Keratinocyte (primary cell): ENCODE results near the gene PLXNA2.

Experiments
- EZH2 ChIP-seq: IDR thresholded peaks from one replicate; pipeline ENCODE4 v1.6.1; 2012; ENCODE audit warnings: inconsistent platforms, mild to moderate bottlenecking, low read length, moderate library complexity
- TF ChIP-seq, protein P1 (sequence below), 3 experiments: IDR thresholded peaks in 1 of 3; conservative IDR thresholded peaks in 1 of 3; optimal IDR thresholded peaks in 1 of 3; 2 replicates in 2 of 3; 3 replicates in 1 of 3; pipeline versions ENCODE3 to v1.5.1; 2011; ENCODE audit warnings: low read length in 3 of 3, mild to moderate bottlenecking in 3 of 3, moderate library complexity in 2 of 3, control low read depth in 1 of 3, inconsistent platforms in 1 of 3; ENCODE audit not compliant: insufficient read depth in 2 of 3; ENCODE audit errors: extremely low read depth in 1 of 3

GRCh38 chr1:208068908-208069307 is 175.3 kb downstream of the PLXNA2 start:
- TF ChIP-seq, protein P1, sequence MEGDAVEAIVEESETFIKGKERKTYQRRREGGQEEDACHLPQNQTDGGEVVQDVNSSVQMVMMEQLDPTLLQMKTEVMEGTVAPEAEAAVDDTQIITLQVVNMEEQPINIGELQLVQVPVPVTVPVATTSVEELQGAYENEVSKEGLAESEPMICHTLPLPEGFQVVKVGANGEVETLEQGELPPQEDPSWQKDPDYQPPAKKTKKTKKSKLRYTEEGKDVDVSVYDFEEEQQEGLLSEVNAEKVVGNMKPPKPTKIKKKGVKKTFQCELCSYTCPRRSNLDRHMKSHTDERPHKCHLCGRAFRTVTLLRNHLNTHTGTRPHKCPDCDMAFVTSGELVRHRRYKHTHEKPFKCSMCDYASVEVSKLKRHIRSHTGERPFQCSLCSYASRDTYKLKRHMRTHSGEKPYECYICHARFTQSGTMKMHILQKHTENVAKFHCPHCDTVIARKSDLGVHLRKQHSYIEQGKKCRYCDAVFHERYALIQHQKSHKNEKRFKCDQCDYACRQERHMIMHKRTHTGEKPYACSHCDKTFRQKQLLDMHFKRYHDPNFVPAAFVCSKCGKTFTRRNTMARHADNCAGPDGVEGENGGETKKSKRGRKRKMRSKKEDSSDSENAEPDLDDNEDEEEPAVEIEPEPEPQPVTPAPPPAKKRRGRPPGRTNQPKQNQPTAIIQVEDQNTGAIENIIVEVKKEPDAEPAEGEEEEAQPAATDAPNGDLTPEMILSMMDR (optimal IDR thresholded peaks at IDR 0.05 in 1 of 3, IDR thresholded peaks at IDR 0.05 in 1 of 3, conservative IDR thresholded peaks at IDR 0.05 in 1 of 3; ENCODE audit: extremely low read depth in 1 of 3, insufficient read depth in 2 of 3, low read length in 3 of 3), result no peak
- no peak for TF ChIP-seq EZH2
